Inflammatory macrophage treated with lipopolysaccharide for 4 hours (primary cell): ENCODE data around the gene KRTAP19-8.

ENCODE experiments used
- DNase-seq: peaks from one replicate; pipeline ENCODE4 v3.0.0-alpha.2; 2020

KRTAP19-8 gene

GRCh38 chr21:31038376-31038775 lies at the start of gene KRTAP19-8:
TSS of gene KRTAP19-8 (minus strand) at chr21:31038476. CDS start at chr21:31038443, 33 bp downstream.
- DNase-seq = no peak

GRCh38 chr21:31087639-31088473 lies 49.6 kb upstream of the KRTAP19-8 start:
- DNase-seq = no peak

DNA sequence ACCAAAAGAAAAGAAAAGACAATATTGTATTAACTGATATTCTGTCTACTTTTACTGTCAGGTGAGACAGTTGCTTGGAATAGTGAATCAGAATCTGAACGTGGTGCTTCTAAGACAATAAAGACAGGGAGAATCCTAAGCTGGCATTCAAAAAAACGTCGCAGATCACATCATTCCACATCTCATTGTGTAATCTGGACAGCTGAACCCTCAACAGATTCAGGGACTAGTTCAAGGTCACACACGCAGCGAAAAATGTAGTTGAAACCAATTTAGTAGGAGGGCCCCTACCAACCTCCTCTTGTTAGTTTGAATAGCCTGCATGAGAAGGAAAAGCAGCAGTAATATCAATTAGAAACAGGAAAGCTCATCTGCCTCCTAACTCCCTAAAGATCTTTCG lies 46.4 kb upstream of the KRTAP19-8 start:
- no peak for DNase-seq

DNA sequence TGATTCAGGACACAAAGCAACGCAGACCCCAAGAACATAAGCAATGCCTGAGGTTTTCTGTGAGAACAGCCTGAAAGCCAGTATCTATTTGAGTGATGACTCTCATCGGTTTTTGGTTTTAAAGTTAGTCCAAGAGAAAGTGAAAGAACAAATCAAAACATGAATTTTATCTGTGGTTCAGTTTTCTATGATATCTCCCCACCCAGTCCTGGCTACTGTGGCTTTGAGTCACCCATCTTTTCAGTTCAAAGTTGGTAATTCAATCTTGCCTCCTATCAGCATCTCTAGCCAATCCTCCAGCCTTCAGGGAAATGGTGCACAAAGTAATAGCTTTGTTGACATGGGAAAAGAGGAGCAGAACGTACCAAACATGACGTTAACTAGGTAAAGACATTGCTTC lies 40.5 kb upstream of the KRTAP19-8 start:
- DNase-seq = no peak

GRCh38 chr21:31078216-31078615 lies 39.9 kb upstream of the KRTAP19-8 start:
- no peak for DNase-seq

DNA sequence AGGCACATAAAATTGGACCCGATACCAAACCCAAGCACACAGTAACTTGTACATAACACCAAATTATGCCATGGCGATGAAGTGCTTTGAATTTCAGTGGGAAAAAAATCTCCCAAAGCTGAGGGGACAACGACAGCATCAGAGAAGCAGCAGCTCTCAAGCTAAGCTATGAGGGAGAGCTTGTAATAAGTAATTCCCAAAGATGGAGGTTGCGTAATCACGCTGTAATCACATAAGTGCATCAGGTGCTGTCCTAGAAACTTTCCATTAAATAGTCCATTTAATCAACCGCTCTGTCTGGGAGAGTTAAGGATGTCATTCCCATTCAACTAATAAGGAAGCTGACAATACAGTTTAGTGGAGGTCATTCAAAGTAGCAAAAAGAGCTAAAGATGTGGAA lies 37.6 kb upstream of the KRTAP19-8 start:
- DNase-seq = no peak

- no peak for DNase-seq
Measured at GRCh38 chr21:31072533-31072932, 34.3 kb upstream of the KRTAP19-8 start.

DNA sequence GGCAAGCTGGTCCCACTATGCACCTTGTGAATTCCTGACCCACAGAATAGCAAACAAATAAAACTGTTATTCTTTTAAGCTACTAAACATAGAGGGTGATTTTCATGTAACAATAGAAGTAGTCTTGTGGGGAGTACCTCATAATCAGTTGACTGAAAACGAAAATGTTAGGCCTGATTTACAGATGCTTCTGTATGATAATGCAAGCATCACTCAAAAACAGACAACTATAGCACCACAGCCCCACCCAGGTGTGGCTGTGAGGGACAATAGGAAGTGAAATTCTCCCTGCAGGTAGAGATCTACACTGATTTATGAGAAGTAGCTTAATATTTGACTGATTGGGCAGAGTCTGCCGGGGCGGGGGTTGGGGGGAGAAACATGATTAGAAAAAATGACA lies 26.5 kb upstream of the KRTAP19-8 start:
- DNase-seq = no peak

DNA sequence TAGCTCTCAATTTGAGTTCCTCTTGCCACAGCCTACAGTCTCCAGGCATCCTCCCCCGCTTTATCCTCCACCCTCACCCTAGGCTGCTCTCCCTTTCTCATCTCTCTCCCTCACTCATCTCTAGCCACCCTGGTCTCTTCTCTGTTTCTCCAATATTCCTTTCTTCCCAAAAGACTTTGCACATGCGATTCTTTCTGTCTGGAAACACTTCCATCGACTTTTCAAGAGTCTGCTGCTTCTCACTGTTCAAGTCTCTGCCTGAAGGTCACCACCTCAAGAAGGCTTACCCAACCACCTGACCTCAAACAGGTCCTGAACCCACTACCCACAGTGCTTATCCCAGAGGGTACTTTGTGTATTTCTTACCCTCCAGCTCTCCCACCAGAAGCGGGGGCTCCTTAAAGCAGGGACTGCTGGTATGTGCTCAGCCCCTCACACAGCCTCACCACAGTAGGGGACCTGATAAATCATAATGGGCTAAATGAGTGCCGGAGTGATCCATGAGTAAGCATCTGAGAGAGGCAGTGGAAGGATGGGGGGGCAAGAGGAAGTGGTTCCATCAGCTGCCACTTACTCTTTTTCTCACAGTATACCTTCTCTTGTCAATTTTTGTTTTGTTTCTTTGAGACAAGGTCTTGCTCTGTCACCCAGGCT lies 14.3 kb upstream of the KRTAP19-8 start:
- DNase-seq = no peak

DNA sequence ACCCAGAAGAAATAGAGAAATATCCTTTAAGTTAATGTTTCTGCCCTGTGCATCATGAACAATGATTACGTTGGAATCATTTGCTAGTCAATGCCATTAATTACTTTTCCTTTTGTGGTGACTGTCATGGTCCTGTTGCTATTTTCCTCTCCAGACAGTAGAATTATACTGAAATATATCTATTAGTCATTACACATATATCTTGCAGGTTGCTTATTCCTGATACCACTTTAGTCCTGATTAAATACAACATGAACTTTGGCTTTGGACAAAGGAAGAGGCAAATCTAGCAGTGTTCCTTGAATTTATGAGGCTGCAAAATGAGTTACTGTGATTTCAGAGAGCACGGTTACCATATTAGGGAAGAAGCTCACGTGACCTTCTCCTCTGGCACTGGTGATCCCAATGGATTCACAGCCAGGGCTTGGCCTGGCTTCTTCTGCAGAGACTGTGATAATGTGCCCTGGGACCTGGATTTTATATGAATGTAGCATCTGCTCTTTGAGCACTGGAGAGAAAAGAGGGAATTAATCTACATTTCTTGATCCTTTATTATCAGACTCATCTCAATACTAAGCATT lies 12.4 kb upstream of the KRTAP19-8 start:
- no peak for DNase-seq

DNA sequence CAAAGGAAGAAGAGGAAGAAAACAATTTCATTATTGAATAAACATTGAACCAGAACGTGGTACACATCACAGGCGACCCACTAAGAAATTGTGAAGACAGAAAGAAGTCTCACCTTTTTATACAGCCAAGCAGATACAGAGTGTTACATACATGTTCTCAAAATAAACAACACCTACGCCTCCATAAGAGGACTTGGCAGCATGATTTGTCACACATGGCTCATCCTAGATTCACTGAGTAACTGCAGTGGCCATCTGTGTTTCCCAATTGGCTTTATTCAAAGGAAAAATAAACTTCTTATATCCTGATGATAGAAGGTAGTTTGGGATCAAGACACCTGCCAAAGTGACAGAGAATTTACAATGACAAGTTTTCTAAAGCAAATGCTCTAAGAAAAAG lies 7.6 kb upstream of the KRTAP19-8 start:
- no peak for DNase-seq

GRCh38 chr21:31043471-31043870 lies 5.2 kb upstream of the KRTAP19-8 start:
- DNase-seq = no peak

- DNase-seq = no peak
Measured at GRCh38 chr21:31042080-31042464, 3.8 kb upstream of the KRTAP19-8 start.

GRCh38 chr21:31041295-31042079 lies 3.2 kb upstream of the KRTAP19-8 start:
- DNase-seq = no peak

GRCh38 chr21:31034378-31034777 lies 3.9 kb downstream of the KRTAP19-8 start:
- DNase-seq = no peak

- no peak for DNase-seq
Measured at GRCh38 chr21:31030367-31031106, 7.7 kb downstream of the KRTAP19-8 start.

DNA sequence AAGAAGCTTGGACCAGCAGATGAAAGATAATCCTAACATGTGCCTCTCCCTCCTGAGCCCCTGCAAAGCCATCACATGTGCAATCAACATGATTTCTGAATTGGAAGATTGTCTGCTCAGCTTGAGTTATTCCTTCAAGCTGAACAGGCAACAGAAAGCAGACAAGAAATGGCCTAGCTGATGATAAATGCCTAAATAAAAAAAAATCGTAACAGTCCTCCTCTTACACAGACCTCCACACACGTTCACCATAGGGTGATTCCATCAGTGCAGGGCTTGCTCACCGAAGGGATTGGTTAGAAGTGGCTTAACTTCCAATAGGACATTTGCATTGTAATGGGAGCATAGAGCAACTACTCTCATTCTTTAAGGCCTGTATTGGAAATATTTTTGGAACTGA lies 14.6 kb downstream of the KRTAP19-8 start:
- no peak for DNase-seq

DNA sequence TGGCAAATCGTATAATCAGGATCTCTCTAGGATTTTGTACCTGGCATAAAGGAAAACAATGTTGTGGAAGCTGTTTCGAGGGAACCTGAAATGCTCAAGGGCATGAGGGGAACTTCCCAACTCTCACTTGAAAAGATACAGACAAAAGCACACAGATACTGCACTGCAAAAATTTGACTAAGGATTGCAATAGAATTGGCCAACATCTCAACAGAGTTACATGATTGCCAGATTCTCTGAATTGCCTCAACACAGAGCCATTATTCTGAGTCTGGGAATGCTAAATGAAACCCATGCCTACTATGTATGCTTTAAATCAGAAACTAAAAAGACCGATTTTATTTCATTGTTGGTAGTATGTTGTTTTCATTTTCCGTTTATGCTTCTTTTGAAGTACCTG lies 16.0 kb downstream of the KRTAP19-8 start:
- DNase-seq = no peak

DNA sequence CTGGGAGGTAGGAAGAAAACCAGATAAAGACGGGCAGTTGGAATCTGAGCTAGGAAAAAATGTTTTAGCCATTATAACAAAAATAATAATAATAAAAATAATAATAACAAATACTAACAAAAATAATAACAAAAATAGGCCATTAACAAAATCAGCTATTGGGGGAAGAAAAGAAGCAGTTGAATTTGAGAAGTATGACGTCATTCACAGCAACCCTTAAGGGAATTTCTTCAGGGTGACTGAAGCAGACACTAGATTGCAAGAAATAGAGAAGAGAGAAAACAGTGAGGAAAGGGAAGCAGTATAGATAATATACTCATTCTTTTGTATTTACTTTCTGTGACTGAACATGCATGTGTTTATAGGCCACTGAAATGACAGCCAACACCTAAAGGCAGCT lies 20.0 kb downstream of the KRTAP19-8 start:
- no peak for DNase-seq

GRCh38 chr21:31014891-31015290 lies 23.4 kb downstream of the KRTAP19-8 start:
- no peak for DNase-seq

DNA sequence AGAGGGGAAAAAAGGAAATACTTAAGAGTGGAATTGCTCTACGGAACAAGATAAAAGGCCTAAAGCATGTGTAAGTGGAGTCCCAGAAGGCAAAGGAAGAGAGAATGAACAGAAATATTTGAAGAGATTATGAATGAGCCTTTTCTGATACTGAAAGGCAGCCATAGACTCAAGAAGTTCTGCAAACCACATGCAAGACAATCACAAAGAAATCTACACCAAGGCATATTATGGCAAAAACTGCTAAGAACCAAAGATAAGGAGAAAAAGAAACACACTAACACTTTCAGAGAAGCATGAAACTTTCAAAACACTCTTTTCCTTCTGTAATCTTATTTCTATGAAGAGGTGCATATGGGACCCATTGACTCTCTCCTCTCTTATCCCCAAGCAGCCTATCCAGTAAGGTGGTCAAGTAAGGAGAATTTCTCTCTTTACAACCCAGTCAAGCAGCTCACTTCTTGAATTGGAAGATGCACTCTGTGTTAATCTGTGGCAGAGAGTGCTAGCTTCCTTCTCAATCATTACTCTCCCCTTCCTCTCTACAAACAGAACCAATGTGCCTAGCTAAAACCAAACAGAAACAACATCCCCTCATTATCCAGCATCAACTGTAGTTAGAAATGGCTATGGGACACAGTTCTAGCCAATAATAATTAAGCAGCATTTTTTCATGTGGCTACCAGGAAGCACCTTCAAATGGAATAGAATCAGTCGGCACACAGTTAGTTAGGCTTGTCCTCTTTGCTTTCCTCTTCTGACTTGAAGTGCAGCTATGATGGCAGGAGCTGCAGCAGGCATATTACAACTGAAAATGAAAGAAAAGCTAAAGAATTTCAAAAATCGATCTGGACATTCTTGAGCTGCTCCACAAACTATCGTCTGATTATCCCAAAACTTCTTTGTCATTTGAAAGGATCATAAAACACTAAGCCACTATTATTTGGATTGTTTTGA lies 25.9 kb downstream of the KRTAP19-8 start:
- DNase-seq = no peak
